Right ventricle myocardium superior (tissue), 1 donor: Measurements from ENCODE around the gene TDRD7. TPM values are rescaled to one million over a fixed set of nuclear protein-coding genes. Genes with fewer than 3 reads are reported as not detected.
"Not testable (repeated sequence)": the region's sequence is repeated elsewhere in the genome, so short reads cannot be mapped to it uniquely, and the experiment has no call there.

Experiments used
- ATAC-seq: fragments of 200-7000 bp; cut with Tn5 transposase; one replicate; pipeline ENCODE4 v1.9.1; 2020; ENCODE audit warnings: mild to moderate bottlenecking; ENCODE audit not compliant: poor library complexity
- DNase-seq: peaks from one replicate; pipeline ENCODE4 v3.0.0-alpha.2; 2020
- intact Hi-C: fragments of 100-400 bp; cut with DNase I; formaldehyde crosslinking; loops from one replicate; pipeline ENCODE4 v1.11.2; 2022
- total RNA-seq: library from RNA; stranded (reverse); fragmentation: NEBNext Ultra II Directional; extraction: Animal tissue kit (Norgen Biotek cat#: 25700); gene quantifications from one replicate; pipeline ENCODE4 v1.2.1, GENCODE V29; 2021
- donor health status: DM: no; HTN: yes; CAD: no; lungs with severe emphysema.

TDRD7 gene
- total RNA-seq, 1 donor from 2014 or later = 7.9 TPM

DNA sequence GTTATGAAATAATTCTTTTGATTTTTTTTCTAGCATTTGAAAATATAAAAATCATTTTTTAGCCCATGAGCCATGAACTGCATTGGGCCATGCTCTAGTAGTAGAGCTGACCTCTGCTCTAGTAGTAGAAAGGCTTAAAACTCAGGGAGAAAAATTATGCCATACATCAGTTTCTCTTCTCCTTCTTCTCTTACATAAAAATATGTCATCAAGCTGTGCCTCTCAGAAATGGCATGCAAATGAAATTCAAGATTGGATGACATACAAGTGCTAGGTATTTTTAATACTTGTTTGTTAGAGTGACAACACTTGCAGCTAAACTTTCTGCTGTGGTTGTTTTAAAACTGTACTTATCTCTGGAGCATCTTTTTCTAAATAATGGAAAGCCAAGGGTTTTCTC is 47.4 kb downstream of the TDRD7 start:
- ATAC-seq = no peak
- DNase-seq = no peak
- intact Hi-C loops = no loop called here

DNA sequence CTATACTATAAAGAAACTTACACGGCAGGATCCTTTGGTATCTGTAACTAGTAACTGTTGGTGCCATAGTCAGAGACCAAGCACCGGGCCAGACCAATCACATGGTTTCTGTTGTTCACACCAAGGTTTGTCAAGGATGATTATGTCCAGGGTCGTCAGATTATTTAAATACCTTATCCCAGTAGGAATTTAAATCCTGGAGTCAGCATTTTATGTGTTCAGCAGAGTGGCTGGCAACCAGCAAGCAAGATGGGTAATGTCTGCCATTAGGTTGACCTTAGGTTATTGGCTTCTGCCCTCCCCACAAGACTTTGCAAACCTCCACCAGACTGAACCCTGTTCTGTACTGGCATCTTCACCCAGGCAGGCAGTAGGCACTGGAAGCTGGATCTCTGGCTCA is 50.3 kb downstream of the TDRD7 start:
- DNase-seq (no peak), ATAC-seq (no peak)
- intact Hi-C loops = no loop called here

DNA sequence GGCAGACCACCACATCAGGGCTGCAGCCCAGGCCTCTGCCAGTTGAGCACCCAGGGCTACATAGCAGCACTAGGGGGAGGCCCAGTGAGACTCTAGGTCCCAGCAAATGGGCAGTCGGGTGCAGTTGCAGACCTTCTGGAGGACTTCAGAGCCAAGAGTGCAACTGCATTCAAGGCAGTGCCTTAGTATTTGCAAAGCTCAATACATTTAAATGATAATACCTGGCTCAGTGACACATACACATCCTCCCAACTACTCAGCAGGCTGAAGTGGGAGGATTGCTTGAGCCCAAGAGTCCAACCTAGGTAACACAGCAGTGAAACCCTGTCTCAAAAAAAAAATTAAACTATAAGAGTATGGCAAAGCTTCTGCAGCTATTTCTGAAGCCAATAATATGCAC is 51.0 kb downstream of the TDRD7 start:
- intact Hi-C loops = no loop called here
- DNase-seq = no peak
- no peak for ATAC-seq

DNA sequence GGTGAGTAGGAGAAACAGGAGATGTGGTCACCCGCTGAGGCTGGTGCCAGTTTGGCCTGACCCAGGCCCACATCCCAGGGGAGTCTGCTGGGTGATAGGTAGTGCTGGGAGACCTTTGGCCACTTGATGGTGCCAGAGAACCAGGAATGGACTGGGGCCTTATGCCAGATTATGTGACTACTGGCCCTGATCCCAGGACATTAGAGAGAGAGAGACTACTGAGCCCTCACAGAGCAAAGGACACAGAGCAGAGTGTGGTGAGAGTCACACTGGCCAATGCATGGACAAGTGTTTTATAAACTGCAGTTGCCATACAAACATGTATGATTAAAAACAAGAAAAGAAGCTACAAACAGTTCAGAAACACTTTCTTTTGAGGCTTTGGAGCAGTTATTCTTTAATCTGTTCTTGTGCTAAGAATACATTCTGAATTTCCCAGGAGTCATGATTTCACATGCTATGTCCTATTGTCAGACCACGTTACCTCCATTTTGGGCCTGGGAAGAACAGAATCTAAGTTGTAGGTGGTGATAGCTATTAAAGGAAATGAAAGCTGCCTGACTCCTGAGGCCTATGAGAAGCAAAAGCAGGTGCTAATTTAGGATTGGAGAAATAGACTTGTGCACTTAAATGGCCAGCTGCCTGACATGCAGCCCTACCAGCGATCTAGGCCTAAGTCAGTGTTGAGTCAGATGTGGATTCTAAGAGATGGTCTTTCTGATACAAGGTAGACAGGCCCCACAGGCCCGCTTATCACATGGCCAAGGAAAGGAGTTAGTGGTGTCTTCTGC is 57.0 kb downstream of the TDRD7 start:
- ATAC-seq (peak; percentile 97), DNase-seq (peak; percentile 73)
- intact Hi-C loops = loop anchor here (5.0 kb wide), 1 partner anchor 148 kb away; no protein-coding TSS in a partner anchor

DNA sequence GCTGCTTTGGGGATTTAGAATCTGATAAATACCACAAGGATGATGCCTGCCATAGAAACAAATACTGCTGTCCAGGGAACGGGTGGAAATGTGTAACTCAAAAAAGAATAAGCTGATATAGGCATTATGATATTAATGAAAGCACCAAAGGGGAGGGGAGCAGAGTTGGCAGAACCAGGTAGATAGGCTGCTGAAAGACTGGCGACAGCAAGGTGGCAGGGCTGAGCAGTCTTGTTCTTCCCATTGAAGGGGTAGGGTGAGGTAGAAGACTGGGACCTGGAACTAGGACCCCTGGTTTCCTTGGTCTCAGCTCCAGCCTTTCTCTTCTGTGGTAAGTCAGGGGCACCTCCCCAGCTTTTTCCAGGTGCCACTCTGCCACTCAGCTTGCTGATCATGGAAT is 58.2 kb downstream of the TDRD7 start:
- DNase-seq (no peak), ATAC-seq (peak; percentile 68)
- intact Hi-C loops = no loop called here

DNA sequence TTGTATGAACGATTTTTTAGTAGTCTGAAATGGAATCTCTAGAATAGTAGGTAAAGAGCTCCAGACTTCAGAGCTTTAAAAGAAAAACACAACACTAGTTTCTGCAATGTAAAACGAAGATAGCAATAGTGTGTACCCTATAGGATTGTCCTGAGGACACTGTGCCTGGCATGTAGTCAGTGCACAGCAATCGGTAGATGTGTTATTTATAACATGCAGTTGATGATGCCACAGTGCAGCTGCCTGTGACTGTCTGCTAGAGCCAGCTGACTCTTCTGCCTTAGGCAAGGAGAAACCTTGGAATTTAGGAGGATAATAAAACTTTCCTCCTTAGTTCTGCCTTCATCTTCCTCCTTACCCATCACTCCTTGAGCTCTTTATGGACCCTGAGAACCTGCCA is 61.8 kb downstream of the TDRD7 start:
- DNase-seq = no peak
- intact Hi-C loops = no loop called here
- peak; percentile 50 for ATAC-seq

DNA sequence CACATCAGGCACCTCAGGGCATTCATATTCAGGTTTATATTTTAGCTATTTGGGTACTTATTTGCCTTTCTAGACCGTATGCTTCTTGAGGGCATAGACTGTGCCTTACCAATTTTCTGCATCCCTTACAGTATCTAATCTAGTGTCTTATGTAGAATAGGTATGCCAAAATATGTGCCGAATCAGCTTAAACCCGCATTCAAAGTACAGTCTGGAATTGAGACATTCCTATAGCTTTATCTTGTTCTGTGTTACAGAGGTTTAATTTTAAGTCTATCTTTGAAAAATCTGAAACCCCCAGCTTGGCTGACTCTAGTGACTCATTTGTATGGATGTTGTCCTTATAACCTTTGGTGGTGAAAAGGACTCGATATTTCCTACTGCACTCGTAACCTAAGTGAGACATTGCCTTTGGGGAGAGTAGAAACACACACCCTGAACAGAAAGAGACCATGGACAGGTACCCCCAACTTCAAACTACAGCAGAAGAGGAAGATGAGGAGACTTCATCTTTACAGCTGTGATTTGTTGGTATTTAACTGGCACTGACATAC is 62.6 kb downstream of the TDRD7 start:
- no peak for ATAC-seq
- no peak for DNase-seq
- intact Hi-C loops = no loop called here

DNA sequence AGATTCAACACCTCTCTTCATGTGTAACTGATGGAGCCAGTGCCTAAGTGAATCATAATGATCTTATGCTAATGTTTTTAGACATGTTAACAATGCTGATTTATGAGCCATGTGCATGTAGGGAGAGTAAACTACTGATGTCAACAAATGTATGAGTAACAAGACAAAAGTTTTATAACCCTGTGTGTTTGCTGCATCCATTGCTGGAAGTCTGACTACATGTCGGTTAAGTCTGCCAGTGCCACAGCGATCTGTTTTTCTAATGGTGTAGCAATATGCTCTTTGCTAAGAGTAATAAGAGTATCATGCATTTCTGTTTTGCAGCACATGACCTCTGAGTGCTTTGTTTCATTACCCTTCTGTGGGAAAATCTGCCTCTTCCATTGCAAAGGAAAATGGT is 63.2 kb downstream of the TDRD7 start:
- ATAC-seq (no peak), DNase-seq (no peak)
- intact Hi-C loops = no loop called here

DNA sequence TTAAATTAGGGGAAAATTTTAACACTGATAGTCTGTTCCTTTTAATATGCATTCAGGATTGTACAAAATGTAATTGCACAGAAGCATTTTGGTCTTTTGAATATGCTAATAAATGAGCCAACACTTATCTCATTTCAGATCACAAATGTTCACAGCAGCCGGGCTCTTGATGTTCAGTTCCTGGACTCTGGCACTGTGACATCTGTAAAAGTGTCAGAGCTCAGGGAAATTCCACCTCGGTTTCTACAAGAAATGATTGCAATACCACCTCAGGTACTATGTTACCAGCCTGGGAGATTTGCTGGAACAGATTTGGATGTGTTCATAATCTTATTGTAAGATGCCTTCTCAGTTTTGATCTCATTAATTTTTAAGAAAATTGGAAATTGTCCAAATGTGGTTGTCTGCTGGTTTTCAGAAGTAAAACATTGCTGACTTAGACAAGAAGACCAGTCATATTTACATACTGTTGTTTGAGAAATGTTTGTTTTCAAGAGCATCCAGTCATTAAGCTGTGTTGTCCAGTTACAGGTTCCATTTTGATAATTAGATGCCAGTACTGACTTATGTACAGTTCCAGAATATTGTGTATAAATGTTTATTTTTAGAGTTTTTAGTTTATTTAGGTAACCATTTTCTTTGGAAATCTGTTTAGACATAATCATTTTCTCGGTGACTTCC is 66.5 kb downstream of the TDRD7 start:
- ATAC-seq (no peak), DNase-seq (no peak)
- intact Hi-C loops = no loop called here

DNA sequence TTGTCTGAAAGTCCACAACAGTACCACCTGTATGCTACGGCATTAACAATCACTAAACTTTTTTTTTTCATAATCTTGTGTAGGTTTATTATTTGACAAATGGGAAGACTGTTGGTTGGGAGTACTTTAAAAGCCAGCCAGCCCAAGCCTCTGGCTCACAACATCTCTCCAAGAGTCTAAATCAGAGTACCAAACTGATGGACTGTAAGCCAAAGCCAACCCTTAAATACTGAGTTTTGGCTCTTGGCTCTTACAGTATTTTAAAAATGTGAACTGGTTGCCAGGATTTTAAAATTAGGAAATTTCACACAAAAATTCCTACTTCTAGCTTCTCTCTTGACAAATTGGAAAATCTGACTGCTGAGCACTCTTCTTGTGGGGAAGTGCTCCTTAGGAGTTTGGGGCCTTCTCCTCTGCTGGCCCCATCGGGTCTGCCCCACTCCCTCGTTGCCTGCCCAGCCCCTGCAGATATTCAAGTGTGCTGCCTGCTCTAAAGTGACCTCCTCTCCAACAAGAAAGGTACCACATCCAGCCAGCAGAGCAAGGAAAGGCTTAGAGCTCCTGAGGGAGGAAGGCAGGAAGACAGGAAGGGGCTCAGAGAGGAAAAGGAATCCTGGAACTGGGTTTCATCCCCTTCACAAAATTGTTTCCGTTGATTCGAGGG is 67.7 kb downstream of the TDRD7 start:
- intact Hi-C loops = no loop called here
- ATAC-seq (peak; percentile 41), DNase-seq (no peak)

DNA sequence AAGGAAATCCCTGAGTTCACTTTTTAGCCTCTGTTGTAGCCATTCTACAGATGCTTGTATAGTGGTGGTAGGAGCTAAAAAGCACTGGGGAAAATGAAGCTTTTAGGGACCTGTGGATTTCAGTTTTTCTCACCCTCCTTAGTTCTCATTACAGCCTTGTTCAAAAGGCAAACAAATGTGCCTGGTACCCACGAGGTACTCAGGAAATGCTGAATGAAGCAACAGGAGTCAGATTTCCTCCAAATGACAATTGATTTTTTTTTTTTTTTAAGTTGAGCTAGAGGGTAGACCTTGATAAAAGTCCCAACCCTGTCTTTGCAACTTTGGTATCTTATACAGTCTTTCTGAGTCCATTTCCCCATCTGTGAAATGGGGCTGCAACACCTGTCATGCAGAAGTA is 68.3 kb downstream of the TDRD7 start:
- ATAC-seq (no peak), DNase-seq (no peak)
- intact Hi-C loops = no loop called here

DNA sequence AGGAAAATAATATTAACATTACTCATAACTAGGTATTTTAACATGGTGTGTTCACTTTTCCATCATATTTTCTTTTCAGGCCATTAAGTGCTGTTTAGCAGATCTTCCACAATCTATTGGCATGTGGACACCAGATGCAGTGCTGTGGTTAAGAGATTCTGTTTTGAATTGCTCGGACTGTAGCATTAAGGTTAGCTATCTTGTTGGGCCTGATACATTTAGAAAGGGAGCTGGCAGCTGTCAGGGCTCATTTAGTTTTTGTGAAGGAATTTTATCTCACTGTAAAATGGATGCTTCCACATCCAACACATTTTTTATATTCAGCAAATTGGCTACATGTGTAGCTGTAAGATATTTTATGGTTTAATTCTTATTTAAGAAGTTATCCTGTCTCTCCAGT is 68.9 kb downstream of the TDRD7 start:
- intact Hi-C loops = no loop called here
- ATAC-seq = no peak
- DNase-seq = no peak

DNA sequence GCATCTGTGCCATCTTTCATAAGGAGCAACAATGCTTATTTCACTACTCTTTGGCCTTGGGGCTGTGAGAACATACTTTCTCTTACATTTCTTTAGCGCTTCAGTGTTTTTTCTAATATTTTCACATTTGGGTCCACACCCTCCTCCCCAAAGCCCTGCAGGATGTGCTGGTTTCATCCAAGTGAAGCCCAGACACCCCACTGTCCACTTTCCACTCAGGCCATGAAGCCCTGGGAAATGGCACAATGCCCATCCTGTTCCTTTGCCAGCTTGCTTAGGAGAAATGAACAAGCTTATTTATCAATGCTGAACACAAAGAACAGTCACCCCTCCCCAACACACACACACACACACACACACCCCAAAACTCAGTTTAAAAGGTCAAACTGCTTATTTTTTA is 72.2 kb downstream of the TDRD7 start:
- DNase-seq = no peak
- ATAC-seq = no peak
- intact Hi-C loops = no loop called here

DNA sequence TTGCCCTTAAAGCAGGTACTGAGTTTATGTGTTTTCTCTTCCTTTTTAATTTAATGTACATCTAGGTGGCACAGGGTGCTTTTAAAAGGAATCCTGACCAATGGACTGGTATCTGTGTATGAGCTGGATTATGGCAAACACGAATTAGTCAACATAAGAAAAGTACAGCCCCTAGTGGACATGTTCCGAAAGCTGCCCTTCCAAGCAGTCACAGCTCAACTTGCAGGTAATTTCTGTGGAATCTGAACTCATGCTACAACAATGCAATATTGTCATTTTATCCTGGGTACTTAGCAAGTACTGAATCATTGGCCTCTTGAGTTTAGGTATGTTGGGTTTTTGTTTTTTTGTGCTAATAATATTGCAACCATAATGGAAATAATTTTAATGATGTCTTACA is 75.2 kb downstream of the TDRD7 start:
- intact Hi-C loops = no loop called here
- ATAC-seq (no peak), DNase-seq (no peak)

DNA sequence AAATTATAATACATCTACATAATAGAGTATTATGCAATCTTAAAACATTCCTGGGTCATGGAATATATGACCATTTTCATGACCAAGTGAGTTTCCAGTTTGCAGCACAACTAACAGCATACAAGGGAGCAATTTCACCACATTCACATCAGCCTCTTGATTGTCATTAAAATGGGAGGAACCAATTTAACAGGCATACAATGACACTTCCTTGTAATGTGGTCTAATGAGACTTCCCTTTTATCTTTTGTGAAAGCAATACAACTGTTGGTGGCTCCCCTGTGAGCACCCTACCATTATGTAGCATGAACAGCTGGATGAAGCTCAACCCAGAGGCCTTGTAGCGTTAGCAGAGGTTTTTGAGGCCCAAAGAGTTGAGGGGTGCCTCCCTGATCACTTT is 76.0 kb downstream of the TDRD7 start:
- no peak for DNase-seq
- intact Hi-C loops = no loop called here
- ATAC-seq = no peak

DNA sequence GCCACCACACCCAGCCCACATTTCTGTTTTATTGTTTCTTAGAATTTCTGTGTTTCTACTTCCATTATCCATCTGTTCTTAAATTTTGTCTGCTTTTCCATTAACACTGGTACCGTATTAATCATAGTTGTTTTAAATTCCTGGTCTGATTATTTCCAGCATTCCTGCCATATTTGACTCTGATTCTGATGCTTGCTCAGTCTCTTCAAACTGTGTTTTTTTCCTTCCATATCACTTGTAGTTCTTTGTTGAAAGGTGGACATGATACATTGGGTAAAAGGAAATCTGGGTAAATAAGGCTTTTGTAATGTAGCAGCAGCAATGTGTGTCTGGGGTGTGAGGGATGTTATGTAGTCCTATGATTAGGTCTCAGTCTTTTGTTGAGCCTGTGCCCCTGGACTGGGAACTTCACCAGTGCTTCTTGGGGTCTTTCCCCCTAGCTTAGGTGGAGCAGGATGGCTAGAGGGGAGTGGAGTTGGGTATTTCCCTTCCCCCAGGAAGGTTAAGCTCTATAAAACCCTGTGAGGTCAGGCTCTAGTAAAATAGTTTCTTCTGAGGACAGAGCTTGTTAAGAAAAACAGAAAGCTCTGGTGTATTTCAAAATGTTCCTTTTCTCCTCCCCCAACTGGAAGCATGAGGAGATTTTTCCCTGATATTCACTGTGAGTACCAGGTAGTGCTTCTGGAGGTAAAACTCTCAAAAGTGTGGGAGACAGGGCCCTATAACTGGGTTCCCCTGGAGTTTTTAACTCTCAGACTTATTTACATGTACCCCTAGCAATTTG is 79.5 kb downstream of the TDRD7 start:
- no peak for DNase-seq
- intact Hi-C loops = no loop called here
- ATAC-seq = no peak

DNA sequence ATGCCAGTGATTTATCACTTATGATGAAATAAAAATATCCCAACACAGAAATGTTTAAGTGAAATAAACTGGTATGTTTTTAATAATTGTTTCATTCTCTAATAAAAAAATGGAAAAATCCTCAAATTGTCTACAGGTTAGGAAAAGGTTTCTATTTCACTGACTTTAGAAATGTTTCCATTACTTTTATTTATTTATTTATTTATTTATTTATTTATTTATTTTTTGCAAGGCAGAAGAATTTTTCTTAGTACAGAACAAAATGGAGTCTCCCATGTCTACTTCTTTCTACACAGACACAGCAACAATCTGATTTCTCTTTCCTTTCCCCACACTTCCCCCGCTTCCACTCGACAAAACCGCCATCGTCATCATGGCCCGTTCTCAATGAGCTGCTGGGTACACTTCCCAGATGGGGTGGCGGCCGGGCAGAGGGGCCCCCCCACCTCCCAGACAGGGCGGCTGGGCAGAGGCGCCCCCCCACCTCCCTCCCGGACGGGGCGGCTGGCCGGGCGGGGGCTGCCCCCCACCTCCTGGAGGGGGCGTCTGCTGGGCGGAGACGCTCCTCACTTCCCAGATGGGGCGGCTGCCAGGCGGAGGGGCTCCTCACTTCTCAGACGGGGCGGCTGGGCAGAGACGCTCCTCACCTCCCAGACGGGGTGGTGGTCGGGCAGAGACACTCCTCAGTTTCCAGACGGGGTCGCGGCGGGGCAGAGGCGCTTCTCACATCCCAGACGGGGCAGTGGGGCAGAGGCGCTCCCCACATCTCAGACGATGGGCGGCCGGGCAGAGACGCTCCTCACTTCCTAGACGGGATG is 85.9 kb downstream of the TDRD7 start:
- intact Hi-C loops, ATAC-seq, DNase-seq: not testable (repeated sequence)

DNA sequence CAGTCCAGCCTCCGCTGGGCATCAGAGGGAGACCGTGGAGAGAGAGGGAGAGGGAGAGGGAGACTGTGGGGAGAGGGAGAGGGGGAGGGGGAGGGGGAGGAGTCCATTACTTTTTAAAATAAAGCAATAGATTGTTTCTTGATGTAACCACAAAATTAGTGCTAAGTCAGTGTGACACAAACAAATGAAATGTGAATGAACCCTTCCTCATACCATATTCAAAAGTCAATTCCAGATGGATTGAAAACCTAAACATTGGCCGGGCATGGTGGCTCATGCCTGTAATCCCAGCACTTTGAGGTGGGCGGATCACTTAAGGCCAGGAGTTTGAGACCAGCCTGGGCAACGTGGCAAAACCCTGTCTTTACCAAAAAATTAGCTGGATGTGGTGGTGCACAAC is 87.0 kb downstream of the TDRD7 start:
- DNase-seq, intact Hi-C loops, ATAC-seq: not testable (repeated sequence)
